Brain microvascular endothelial cell (primary cell): ENCODE measurements around the gene F13A1.

Experiments
- DNase-seq: peaks from one replicate; pipeline ENCODE4 v3.0.0-alpha.2; 2020
- H3K27ac ChIP-seq: fragments of 250-450 bp; sonication (Bioruptor Pico); 2 replicates; pipeline ENCODE4 v1.5.1; 2020; ENCODE audit warnings: mild to moderate bottlenecking, moderate library complexity
- H3K27me3 ChIP-seq: fragments of 250-450 bp; sonication (Bioruptor Pico); replicated peaks from 2 replicates; pipeline ENCODE4 v1.5.1; 2020; ENCODE audit warnings: mild to moderate bottlenecking
- H3K36me3 ChIP-seq: fragments of 250-450 bp; sonication (Bioruptor Pico); replicated peaks from 2 replicates; pipeline ENCODE4 v1.5.1; 2020; ENCODE audit warnings: mild to moderate bottlenecking
- H3K4me3 ChIP-seq: 2 replicates; pipeline ENCODE4 v1.5.1; 2011; ENCODE audit warnings: low read depth, mild to moderate bottlenecking, control low read depth, low read length, moderate library complexity
- in situ Hi-C: cut with HindIII; loops from 2 replicates; pipeline ENCODE4 v1.10.0; 2017; ENCODE audit warnings: low sequenced_read_pairs, low pct_ligation_motif_present
- TF ChIP-seq, protein P1 (sequence below): IDR thresholded peaks from 2 replicates; pipeline ENCODE4 v1.5.1; 2011; ENCODE audit warnings: low read depth, mild to moderate bottlenecking, moderate library complexity, low read length, control low read depth, inconsistent platforms; ENCODE audit errors: missing control alignments

Gene F13A1

DNA sequence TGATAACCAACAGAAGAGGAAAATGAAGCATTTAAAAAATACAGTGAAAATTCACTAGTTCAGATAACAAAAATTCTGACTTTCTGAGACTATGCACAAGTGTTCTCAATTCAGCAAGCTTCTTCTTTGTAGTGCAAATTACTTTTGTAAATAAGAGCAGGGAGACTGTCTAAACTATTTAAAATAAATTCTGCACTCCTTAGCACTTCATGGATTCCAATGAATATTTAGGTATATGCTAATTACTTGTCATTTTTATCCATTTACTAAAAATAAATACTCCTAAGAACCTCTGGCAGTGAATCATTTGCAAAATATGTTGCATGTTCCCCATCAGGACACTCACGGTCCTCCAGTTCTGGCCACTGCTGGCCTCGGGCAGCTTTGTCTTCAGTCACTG lies 139.8 kb downstream of the F13A1 start:
- Histone ChIP-seq H3K4me3 (no peak overlapping the region), H3K36me3 (no peaks in the 10 kb centered on the region), H3K27me3 (no peaks in the 10 kb centered on the region), H3K27ac (no peak overlapping the region)
- DNase-seq, result no peak
- TF ChIP-seq, protein P1, sequence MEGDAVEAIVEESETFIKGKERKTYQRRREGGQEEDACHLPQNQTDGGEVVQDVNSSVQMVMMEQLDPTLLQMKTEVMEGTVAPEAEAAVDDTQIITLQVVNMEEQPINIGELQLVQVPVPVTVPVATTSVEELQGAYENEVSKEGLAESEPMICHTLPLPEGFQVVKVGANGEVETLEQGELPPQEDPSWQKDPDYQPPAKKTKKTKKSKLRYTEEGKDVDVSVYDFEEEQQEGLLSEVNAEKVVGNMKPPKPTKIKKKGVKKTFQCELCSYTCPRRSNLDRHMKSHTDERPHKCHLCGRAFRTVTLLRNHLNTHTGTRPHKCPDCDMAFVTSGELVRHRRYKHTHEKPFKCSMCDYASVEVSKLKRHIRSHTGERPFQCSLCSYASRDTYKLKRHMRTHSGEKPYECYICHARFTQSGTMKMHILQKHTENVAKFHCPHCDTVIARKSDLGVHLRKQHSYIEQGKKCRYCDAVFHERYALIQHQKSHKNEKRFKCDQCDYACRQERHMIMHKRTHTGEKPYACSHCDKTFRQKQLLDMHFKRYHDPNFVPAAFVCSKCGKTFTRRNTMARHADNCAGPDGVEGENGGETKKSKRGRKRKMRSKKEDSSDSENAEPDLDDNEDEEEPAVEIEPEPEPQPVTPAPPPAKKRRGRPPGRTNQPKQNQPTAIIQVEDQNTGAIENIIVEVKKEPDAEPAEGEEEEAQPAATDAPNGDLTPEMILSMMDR, result no peak
- in situ Hi-C loops, result no loop called here

DNA sequence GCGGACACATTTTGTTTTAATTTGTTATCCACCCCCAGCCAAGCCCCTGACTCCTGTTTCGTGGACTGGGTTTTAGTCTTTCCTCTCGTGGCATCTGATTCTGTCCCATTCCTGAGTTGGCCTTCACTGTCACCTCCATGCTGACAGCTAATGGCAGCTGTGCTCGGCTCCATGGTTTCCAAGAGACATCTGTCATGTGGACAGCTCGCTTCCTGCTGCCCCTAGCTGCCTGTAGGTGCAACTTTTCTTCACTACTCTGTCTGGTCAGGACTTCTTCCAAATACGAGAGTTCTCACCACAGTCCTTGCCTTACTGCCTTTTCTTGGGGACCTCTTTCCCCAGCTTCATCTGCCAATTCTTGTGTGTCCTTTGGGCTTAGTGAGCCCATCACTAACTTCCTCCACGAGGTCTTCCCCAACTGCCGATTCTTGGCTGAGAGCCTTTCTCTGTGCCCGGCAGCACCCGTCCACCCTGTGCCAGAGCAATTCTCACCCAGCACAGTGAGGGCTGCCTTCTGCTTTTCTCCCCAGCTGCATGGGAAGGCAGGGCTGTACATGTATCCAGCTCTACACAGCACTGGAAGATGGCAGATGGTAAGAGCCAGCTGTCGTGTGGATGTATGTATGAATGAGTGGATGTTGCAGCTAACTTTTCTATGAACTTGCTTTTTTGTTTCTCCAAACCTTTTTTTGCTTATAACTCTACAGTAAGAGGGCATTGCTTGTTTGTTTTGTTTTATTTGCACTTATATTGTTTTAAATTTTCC lies 140.4 kb downstream of the F13A1 start:
- Histone ChIP-seq H3K27ac (no peak overlapping the region), H3K27me3 (no peaks in the 10 kb centered on the region), H3K4me3 (no peak overlapping the region), H3K36me3 (no peaks in the 10 kb centered on the region)
- TF ChIP-seq, protein P1, result no peak
- no peak for DNase-seq
- in situ Hi-C loops, result no loop called here

DNA sequence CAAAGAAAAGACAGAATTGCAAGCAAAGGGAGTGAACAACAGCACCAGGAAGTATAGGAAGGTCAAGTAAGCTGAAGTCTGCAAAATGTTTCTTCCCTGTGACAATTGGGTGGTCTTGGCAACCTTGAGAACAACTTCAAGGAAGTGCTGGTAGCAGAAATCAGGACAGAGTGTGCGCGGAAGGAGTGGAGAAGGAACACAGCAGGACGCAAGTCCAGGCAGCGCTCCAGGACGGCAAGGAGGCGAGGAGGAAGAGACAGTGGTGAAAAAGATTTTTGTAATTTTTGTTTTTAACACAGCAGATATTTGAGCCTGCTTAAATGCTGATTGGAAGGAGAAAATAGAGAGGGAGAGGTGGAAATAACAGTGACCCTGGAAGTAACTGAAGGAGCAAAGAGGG lies 141.7 kb downstream of the F13A1 start:
- in situ Hi-C loops, result no loop called here
- H3K27ac ChIP-seq, result no peak overlapping the region
- TF ChIP-seq, protein P1, result no peak
- H3K27me3 ChIP-seq, result no peaks in the 10 kb centered on the region
- H3K36me3 ChIP-seq, result no peaks in the 10 kb centered on the region
- H3K4me3 ChIP-seq, result no peak overlapping the region
- no peak for DNase-seq

DNA sequence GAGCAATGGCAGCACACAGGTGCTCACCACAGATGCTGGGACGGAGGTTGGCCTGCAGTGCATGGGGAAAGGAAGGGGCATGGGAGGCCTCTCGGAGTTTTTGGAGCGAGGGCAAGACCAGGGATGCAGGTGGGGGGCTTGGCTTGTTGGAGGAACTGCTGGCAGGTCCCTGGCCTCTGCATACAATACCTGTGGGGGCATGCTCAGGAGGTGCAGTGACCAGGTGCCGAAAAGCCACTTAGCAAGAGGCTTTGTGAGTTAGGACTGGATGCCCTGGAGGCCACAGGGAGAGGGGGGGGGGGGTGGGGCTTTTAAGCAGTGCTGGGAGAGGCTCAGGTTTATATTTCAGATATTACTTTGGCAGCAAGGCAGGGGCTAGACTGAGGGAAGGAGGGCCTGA lies 142.7 kb downstream of the F13A1 start:
- Histone ChIP-seq H3K36me3 (no peaks in the 10 kb centered on the region), H3K4me3 (no peak overlapping the region), H3K27me3 (no peaks in the 10 kb centered on the region), H3K27ac (no peak overlapping the region)
- no peak for DNase-seq
- in situ Hi-C loops, result no loop called here
- TF ChIP-seq, protein P1, result no peak

DNA sequence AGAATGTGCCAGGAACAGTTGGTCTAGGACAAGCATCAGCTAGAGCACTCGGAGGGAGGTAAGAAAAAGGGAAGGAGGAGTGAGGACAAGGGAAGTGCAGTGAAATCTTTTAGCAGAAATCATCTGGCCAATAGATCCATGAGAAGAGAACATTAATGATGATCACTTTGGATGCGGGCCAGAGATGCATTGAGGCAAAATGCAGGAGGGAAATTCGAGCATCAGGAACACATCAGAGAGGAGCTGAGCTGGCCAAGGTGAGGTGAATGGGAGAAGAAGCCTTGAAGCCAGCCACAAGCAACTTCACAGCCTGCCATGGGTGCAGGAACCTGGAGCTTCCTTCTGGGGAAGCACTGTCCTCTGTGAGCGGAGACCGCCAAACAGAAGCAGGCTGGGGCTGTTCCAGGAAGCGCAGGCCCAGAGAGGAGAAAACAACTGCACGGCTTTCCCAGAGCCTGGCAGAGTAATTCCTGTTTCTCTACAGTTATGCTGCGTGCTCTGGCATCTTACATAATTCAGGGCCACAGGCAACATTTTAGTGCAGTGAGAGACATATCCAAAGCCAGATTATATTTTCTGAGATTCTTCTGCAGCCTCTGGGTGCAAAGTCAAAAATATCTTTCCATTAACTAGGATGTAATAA lies 143.8 kb downstream of the F13A1 start:
- Histone ChIP-seq H3K36me3 (no peaks in the 10 kb centered on the region), H3K27ac (no peak overlapping the region), H3K27me3 (no peaks in the 10 kb centered on the region), H3K4me3 (no peak overlapping the region)
- in situ Hi-C loops, result no loop called here
- TF ChIP-seq, protein P1, result no peak
- DNase-seq, result no peak
